H4 (cell line): ENCODE results near the gene PLXNA4. TPM values are rescaled to one million over a fixed set of nuclear protein-coding genes. Genes with fewer than 3 reads are reported as not detected.

Experiments used
- DNase-seq: peaks from one replicate; pipeline ENCODE4 v3.0.0-alpha.2; 2015; ENCODE audit warnings: low spot score
- total RNA-seq: library from RNA; depleted of rRNA; stranded (reverse); fragments of >200 nt; shearing (Covaris generic); gene quantifications from 2 replicates; pipeline ENCODE4 v1.2.3, GENCODE V29; 2014

The PLXNA4 gene
- total RNA-seq, 1 experiment from 2014 or later: 0.19 TPM

GRCh38 chr7:132471515-132471914 lies 104.8 kb downstream of the PLXNA4 start:
- no peak for DNase-seq

GRCh38 chr7:132469681-132470080 lies 106.6 kb downstream of the PLXNA4 start:
- DNase-seq: no peak

GRCh38 chr7:132469264-132469663 lies 107.0 kb downstream of the PLXNA4 start:
- no peak for DNase-seq

- DNase-seq: no peak
Observed at GRCh38 chr7:132466367-132466766, 109.9 kb downstream of the PLXNA4 start.

- no peak for DNase-seq
Observed at GRCh38 chr7:132465516-132465915, 110.8 kb downstream of the PLXNA4 start.

- DNase-seq: no peak
Observed at GRCh38 chr7:132464740-132465139, 111.5 kb downstream of the PLXNA4 start.

GRCh38 chr7:132463922-132464321 lies 112.3 kb downstream of the PLXNA4 start:
- DNase-seq: no peak

- DNase-seq: no peak
Observed at GRCh38 chr7:132462478-132462877, 113.8 kb downstream of the PLXNA4 start.

- no peak for DNase-seq
Observed at GRCh38 chr7:132461032-132461592, 115.2 kb downstream of the PLXNA4 start.

- no peak for DNase-seq
Observed at GRCh38 chr7:132458729-132459128, 117.5 kb downstream of the PLXNA4 start.

GRCh38 chr7:132457658-132458057 lies 118.6 kb downstream of the PLXNA4 start:
- no peak for DNase-seq

GRCh38 chr7:132456418-132456817 lies 119.9 kb downstream of the PLXNA4 start:
- DNase-seq: no peak

GRCh38 chr7:132455378-132455777 lies 120.9 kb downstream of the PLXNA4 start:
- DNase-seq: no peak

GRCh38 chr7:132453826-132454225 lies 122.4 kb downstream of the PLXNA4 start:
- DNase-seq: no peak

GRCh38 chr7:132451161-132451560 lies 125.1 kb downstream of the PLXNA4 start:
- no peak for DNase-seq

- no peak for DNase-seq
Observed at GRCh38 chr7:132450696-132451095, 125.6 kb downstream of the PLXNA4 start.

- no peak for DNase-seq
Observed at GRCh38 chr7:132450188-132450587, 126.1 kb downstream of the PLXNA4 start.

GRCh38 chr7:132446666-132447278 lies 129.5 kb downstream of the PLXNA4 start:
- DNase-seq: no peak

GRCh38 chr7:132446260-132446659 lies 130.0 kb downstream of the PLXNA4 start:
- DNase-seq: no peak

- DNase-seq: no peak
Observed at GRCh38 chr7:132443761-132444520, 132.3 kb downstream of the PLXNA4 start.

- DNase-seq: no peak
Observed at GRCh38 chr7:132441935-132442334, 134.3 kb downstream of the PLXNA4 start.

- DNase-seq: no peak
Observed at GRCh38 chr7:132440151-132440550, 136.1 kb downstream of the PLXNA4 start.

GRCh38 chr7:132438926-132439325 lies 137.3 kb downstream of the PLXNA4 start:
- DNase-seq: no peak
